Pancreas (tissue), 10 donors: ENCODE data around the gene UGT1A7. TPM values are rescaled to one million over a fixed set of nuclear protein-coding genes. Genes with fewer than 3 reads are reported as not detected.
A peak's percentile ranks its signal among the peaks of the same experiment; 100 is the strongest.
"Not testable (repeated sequence)": the region's sequence is repeated elsewhere in the genome, so short reads cannot be mapped to it uniquely, and the experiment has no call there.

Source experiments
- ATAC-seq, 4 donors: fragments of 200-7000 bp; cut with Tn5 transposase; one replicate each; pipeline versions ENCODE4 v1.8.0 to v1.9.1; 2020; ENCODE audit warnings: mild to moderate bottlenecking in 4 of 4, moderate library complexity in 4 of 4
- DNase-seq, 6 donors: peaks; one replicate each; pipeline ENCODE4 v3.0.0-alpha.2; 2020
- FAIRE-seq: peaks from 2 replicates; lab custom pipeline; 2012; peaks lifted over from hg19 to GRCh38; lab: Jason Lieb, UNC
- H3K27ac ChIP-seq, 4 donors: fragments of 200-600 bp; sonication (generic); 1 replicate in 3 of 4; 2 replicates in 1 of 4; pipeline versions ENCODE4 v1.5.0 to v1.8.0; 2020
- H3K27me3 ChIP-seq, 4 donors: fragments of 200-600 bp; one replicate each; pipeline ENCODE4 v1.8.0; 2021
- H3K36me3 ChIP-seq, 3 donors: fragments of 200-600 bp; sonication (generic) in 1 of 3; one replicate each; pipeline versions ENCODE4 v1.5.0 to v1.8.0; 2020 to 2021
- H3K4me1 ChIP-seq, 3 donors: fragments of 200-600 bp; one replicate each; pipeline ENCODE4 v1.8.0; 2021
- H3K4me3 ChIP-seq, 4 donors: fragments of 200-600 bp; sonication (generic) in 2 of 4; one replicate each; pipeline versions ENCODE4 v1.5.0 to v1.8.0; 2020 to 2021
- H3K9me3 ChIP-seq, 4 donors: fragments of 200-600 bp; one replicate each; pipeline ENCODE4 v1.8.0; 2021
- WGBS, 2 donors: extraction: QIAGEN DNeasy Blood & Tissue Kit; methylation state at CpG; one replicate each; pipeline ENCODE4 v1.1.7; 2013; 5-methylcytosine and 5-hydroxymethylcytosine counted together
- intact Hi-C, 3 donors: fragments of 100-400 bp; cut with DNase I; formaldehyde crosslinking; loops; one replicate each; pipeline versions ENCODE4 v1.11.1 to v1.14.2; 2022
- polyA plus RNA-seq, 2 donors: library from polyadenylated mRNA; stranded (reverse); fragments of 200-250 nt; gene quantifications; one replicate each; pipeline ENCODE4 v1.2.3, GENCODE V29; 2013
- total RNA-seq, 6 donors: library from RNA; stranded (reverse); fragmentation: NEBNext Ultra II Directional in 4 of 6; extraction: Animal tissue kit (Norgen Biotek cat#: 25700) in 4 of 6; gene quantifications; one replicate each; pipeline versions ENCODE4 v1.2.1 to v1.2.4, GENCODE V29; 2021 to 2023
- TF ChIP-seq, protein P1 (sequence below), 4 donors: fragments of 200-600 bp; sonication (generic) in 3 of 4; IDR thresholded peaks; one replicate each; pipeline versions ENCODE4 v1.5.0 to v1.8.0; 2021; ENCODE audit warnings: antibody characterized with exemption in 4 of 4
- donor health status: healthy with polysubstance abuse.
- donor health status: DM: no; HTN: no; CAD: no; lungs with moderate emphysema.
- donor health status: DM: no; HTN: no; CAD: no.
- donor health status: control.
- donor health status: control.
- donor health status: Bipolar disorder and iron deficiency.
- donor health status: DM: yes; HTN: yes; CAD: no.
- donor health status: DM: no; HTN: no; CAD: no.
- donor health status: DM: no; HTN: no; CAD: no.
- donor health status: DM: yes; HTN: yes; CAD: no.

Gene UGT1A7
- total and polyA plus RNA-seq, 8 donors: not detected

DNA sequence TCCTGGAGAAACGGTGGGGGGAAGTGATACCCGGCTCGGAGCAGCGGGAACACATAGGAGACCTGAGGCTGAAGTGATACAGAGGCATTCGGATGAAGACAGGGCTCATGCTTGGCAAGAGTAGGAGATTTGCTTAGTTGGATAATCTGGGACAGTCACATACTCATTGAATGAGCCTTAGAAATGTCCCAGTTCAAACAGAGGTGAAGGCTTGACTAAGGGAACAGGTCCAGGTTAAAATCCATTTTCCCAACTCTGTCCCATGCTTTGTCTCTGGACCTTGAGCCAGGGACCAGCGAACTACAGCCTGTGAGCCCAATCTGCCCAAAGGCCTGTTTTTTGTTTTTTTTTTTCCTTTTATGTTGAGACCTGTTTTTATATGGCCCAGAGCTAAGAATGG is 12.3 kb downstream of the UGT1A7 start:
- no peak overlapping the region for H3K27ac ChIP-seq
- H3K36me3 ChIP-seq: no peaks in the 10 kb centered on the region
- no peaks in the 10 kb centered on the region for H3K9me3 ChIP-seq
- TF ChIP-seq, protein P1, sequence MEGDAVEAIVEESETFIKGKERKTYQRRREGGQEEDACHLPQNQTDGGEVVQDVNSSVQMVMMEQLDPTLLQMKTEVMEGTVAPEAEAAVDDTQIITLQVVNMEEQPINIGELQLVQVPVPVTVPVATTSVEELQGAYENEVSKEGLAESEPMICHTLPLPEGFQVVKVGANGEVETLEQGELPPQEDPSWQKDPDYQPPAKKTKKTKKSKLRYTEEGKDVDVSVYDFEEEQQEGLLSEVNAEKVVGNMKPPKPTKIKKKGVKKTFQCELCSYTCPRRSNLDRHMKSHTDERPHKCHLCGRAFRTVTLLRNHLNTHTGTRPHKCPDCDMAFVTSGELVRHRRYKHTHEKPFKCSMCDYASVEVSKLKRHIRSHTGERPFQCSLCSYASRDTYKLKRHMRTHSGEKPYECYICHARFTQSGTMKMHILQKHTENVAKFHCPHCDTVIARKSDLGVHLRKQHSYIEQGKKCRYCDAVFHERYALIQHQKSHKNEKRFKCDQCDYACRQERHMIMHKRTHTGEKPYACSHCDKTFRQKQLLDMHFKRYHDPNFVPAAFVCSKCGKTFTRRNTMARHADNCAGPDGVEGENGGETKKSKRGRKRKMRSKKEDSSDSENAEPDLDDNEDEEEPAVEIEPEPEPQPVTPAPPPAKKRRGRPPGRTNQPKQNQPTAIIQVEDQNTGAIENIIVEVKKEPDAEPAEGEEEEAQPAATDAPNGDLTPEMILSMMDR (IDR thresholded peaks at IDR 0.05): no peak
- FAIRE-seq (no peak), ATAC-seq (no peak), DNase-seq (no peak)
- H3K27me3 ChIP-seq: no peaks in the 10 kb centered on the region
- peaks cover 0 to 7% (median 0%) of the 10 kb centered on the region in 3 donors for H3K4me1 ChIP-seq
- 73 to 82% methylated on average over 6 of the region's 6 CpGs for WGBS, 2 donors
- intact Hi-C loops: no loop called here
- no peak overlapping the region for H3K4me3 ChIP-seq

GRCh38 chr2:233698740-233699139 is 17.0 kb downstream of the UGT1A7 start:
- WGBS, 2 donors: 78 to 80% methylated on average over 4 of the region's 4 CpGs

DNA sequence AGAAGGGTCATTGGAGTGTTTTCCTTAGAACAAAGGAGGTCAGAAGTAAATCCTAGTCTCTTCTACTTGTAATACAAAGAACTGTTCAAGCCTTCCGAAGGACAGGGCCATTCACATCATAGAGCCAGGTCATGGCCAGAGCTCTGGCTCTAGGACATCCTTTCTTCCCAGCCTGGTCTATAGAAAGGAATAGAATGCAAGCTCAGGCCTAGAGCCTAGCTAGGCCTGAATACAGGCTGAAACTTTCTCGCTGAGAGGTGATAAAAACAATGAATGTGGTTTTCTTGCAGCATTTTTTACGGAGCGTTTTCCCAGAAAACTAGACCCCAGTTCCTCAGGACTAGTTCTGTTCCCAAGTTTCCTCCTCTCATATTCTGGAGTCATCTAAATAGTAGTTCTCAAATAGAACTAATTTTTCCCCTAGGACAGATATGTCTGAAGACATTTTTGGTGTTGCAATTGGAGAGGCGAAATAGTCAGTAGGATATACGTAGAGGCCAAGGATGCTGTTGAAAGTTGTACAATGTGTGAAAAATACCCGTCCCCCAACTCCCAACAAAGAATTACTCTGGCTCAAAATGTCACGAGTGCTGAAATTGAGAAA is 17.8 kb downstream of the UGT1A7 start:
- no peaks in the 10 kb centered on the region for H3K9me3 ChIP-seq
- DNase-seq (no peak), ATAC-seq (peak in 1 of 4 donors; percentile 12), FAIRE-seq (no peak)
- peaks cover 0 to 8% (median 4%) of the 10 kb centered on the region in 3 donors for H3K4me1 ChIP-seq
- no peaks in the 10 kb centered on the region for H3K27me3 ChIP-seq
- H3K36me3 ChIP-seq: no peaks in the 10 kb centered on the region
- TF ChIP-seq, protein P1 (IDR thresholded peaks at IDR 0.05): no peak
- no peak overlapping the region for H3K4me3 ChIP-seq
- intact Hi-C loops: no loop called here
- H3K27ac ChIP-seq: no peak overlapping the region
- 92% methylated on average over 8 of the region's 8 CpGs for WGBS, 2 donors

More at GRCh38 chr2:233698740-233699139, 17.0 kb downstream of the UGT1A7 start:
- no peaks in the 10 kb centered on the region for H3K27me3 ChIP-seq
- DNase-seq (no peak), FAIRE-seq (no peak), ATAC-seq (no peak)
- no peak overlapping the region for H3K27ac ChIP-seq
- intact Hi-C loops: no loop called here
- H3K4me3 ChIP-seq: no peak overlapping the region
- H3K36me3 ChIP-seq: no peaks in the 10 kb centered on the region
- TF ChIP-seq, protein P1 (IDR thresholded peaks at IDR 0.05): no peak
- no peaks in the 10 kb centered on the region for H3K9me3 ChIP-seq
- peaks cover 0 to 8% (median 4%) of the 10 kb centered on the region in 3 donors for H3K4me1 ChIP-seq

DNA sequence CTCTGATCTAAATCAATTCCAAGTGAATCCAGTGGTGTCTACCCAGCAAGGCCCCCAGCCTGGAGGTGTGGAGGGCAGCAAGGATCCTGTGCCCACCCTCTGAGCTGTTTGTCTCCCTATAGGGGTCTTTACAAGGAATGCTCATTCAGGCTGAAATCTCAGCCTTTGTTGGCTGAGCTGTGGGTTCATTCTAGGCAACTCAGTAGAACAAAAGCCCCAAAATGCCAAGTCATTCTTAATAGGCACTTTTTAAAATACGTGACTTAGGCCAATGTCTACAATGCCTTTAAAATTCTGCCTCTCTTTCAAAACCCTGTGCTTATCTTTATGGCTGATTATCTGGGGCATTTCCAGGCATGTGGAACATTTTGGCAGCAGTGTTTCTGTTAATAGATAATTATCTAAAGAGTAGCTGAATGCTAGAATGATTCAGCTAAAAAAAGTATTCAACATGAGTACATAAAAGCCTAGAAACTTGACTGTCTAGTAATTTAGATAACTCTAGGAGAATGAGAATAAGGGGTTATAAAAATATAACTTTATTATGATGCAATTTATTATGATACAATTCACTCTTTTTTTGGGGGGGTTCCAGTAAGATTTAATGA is 18.4 kb downstream of the UGT1A7 start:
- FAIRE-seq: peak; percentile 47
- peaks cover 0 to 8% (median 4%) of the 10 kb centered on the region in 3 donors for H3K4me1 ChIP-seq
- intact Hi-C loops: no loop called here
- H3K36me3 ChIP-seq: no peaks in the 10 kb centered on the region
- peak; percentile 91 to 99 (median 94) for ATAC-seq
- peak in 2 of 6 donors; percentile 34 to 42 for DNase-seq
- no peak overlapping the region for H3K27ac ChIP-seq
- WGBS, 2 donors: 4 to 11% methylated on average over 1 of the region's 1 CpG
- TF ChIP-seq, protein P1 (IDR thresholded peaks at IDR 0.05): no peak
- no peaks in the 10 kb centered on the region for H3K27me3 ChIP-seq
- no peaks in the 10 kb centered on the region for H3K9me3 ChIP-seq
- no peak overlapping the region for H3K4me3 ChIP-seq

- H3K27me3 ChIP-seq, ATAC-seq, H3K9me3 ChIP-seq, FAIRE-seq, intact Hi-C loops, H3K27ac ChIP-seq, H3K4me3 ChIP-seq, DNase-seq, H3K36me3 ChIP-seq: not testable (repeated sequence)
- H3K4me1 ChIP-seq: peaks cover 3 to 11% (median 4%) of the 10 kb centered on the region in 3 donors
- 84 to 93% methylated on average over 5 of the region's 5 CpGs for WGBS, 2 donors
These were observed 19.1 kb downstream of the UGT1A7 start for GRCh38 chr2:233700842-233701241.
